ENCODE data around the gene RTP2. TPM values are rescaled to one million over a fixed set of nuclear protein-coding genes. Genes with fewer than 3 reads are reported as not detected.

The RTP2 gene
- total and polyA plus RNA-seq, 10 of the 15 experiments (the other 5 are each of a cell fraction or from before 2014, with no cell fraction given): not detected

DNA sequence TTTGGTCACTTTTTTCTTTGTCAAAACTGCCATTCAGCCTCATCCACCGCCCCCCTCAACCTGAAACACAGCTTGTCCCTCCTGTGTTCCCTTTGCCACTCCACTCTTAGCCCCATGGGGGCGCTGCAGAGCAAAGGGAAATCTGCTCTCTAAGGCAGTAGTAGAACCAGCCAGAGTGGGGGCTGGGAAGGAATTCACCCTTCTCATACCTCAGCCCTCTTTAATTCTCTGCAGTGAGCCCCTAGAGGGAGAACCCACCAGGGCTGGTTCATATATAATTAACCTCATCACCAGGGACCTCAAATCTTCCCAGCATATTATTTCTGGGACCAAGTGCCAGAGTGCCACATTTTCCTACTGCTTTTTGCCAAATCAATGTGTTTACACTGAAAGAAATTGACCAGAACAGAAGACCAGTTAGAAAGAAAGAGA, 45.7 kb upstream of the RTP2 start (continued):
- TF ChIP-seq RELA (IDR thresholded peaks at IDR 0.05; ENCODE audit: borderline replicate concordance, partially characterized antibody): no peak
- no peak for TF ChIP-seq KDM1A (IDR thresholded peaks at IDR 0.05; ENCODE audit: borderline replicate concordance)
- TF ChIP-seq, protein P1, sequence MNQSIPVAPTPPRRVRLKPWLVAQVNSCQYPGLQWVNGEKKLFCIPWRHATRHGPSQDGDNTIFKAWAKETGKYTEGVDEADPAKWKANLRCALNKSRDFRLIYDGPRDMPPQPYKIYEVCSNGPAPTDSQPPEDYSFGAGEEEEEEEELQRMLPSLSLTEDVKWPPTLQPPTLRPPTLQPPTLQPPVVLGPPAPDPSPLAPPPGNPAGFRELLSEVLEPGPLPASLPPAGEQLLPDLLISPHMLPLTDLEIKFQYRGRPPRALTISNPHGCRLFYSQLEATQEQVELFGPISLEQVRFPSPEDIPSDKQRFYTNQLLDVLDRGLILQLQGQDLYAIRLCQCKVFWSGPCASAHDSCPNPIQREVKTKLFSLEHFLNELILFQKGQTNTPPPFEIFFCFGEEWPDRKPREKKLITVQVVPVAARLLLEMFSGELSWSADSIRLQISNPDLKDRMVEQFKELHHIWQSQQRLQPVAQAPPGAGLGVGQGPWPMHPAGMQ (IDR thresholded peaks at IDR 0.05; ENCODE audit: borderline replicate concordance): no peak
- no peak for TF ChIP-seq MTA3 (IDR thresholded peaks at IDR 0.05; ENCODE audit: borderline replicate concordance, low read length)
- no peak for TF ChIP-seq JUND (IDR thresholded peaks at IDR 0.05; ENCODE audit: low read depth, low read length)
- no peak for TF ChIP-seq BCL11A (IDR thresholded peaks at IDR 0.05; ENCODE audit: low read depth, low read length)
- TF ChIP-seq, protein P2, sequence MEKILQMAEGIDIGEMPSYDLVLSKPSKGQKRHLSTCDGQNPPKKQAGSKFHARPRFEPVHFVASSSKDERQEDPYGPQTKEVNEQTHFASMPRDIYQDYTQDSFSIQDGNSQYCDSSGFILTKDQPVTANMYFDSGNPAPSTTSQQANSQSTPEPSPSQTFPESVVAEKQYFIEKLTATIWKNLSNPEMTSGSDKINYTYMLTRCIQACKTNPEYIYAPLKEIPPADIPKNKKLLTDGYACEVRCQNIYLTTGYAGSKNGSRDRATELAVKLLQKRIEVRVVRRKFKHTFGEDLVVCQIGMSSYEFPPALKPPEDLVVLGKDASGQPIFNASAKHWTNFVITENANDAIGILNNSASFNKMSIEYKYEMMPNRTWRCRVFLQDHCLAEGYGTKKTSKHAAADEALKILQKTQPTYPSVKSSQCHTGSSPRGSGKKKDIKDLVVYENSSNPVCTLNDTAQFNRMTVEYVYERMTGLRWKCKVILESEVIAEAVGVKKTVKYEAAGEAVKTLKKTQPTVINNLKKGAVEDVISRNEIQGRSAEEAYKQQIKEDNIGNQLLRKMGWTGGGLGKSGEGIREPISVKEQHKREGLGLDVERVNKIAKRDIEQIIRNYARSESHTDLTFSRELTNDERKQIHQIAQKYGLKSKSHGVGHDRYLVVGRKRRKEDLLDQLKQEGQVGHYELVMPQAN (conservative IDR thresholded peaks at IDR 0.05): no peak
- TF ChIP-seq, protein P3, sequence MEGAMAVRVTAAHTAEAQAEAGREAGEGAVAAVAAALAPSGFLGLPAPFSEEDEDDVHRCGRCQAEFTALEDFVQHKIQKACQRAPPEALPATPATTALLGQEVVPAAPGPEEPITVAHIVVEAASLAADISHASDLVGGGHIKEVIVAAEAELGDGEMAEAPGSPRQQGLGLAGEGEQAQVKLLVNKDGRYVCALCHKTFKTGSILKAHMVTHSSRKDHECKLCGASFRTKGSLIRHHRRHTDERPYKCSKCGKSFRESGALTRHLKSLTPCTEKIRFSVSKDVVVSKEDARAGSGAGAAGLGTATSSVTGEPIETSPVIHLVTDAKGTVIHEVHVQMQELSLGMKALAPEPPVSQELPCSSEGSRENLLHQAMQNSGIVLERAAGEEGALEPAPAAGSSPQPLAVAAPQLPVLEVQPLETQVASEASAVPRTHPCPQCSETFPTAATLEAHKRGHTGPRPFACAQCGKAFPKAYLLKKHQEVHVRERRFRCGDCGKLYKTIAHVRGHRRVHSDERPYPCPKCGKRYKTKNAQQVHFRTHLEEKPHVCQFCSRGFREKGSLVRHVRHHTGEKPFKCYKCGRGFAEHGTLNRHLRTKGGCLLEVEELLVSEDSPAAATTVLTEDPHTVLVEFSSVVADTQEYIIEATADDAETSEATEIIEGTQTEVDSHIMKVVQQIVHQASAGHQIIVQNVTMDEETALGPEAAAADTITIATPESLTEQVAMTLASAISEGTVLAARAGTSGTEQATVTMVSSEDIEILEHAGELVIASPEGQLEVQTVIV (IDR thresholded peaks at IDR 0.05; ENCODE audit: borderline replicate concordance, partially characterized antibody): no peak
- TF ChIP-seq, protein P4, sequence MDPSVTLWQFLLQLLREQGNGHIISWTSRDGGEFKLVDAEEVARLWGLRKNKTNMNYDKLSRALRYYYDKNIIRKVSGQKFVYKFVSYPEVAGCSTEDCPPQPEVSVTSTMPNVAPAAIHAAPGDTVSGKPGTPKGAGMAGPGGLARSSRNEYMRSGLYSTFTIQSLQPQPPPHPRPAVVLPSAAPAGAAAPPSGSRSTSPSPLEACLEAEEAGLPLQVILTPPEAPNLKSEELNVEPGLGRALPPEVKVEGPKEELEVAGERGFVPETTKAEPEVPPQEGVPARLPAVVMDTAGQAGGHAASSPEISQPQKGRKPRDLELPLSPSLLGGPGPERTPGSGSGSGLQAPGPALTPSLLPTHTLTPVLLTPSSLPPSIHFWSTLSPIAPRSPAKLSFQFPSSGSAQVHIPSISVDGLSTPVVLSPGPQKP (IDR thresholded peaks at IDR 0.05; ENCODE audit: low read depth, low read length): no peak
- no peak for TF ChIP-seq SUPT20H (IDR thresholded peaks at IDR 0.05; ENCODE audit: borderline replicate concordance, control insufficient read depth, low read depth, low read length)
- no peak for TF ChIP-seq TCF7 (IDR thresholded peaks at IDR 0.05; ENCODE audit: borderline replicate concordance)
- TF ChIP-seq ASH2L (IDR thresholded peaks at IDR 0.05; ENCODE audit: borderline replicate concordance, low read depth): no peak
- 0 out of 2 replicates have a peak, but pooled peaks have one; percentile 55 for TF ChIP-seq GATAD2B (conservative IDR thresholded peaks at IDR 0.05; ENCODE audit: low read depth)
- no peak; the same call in 1 of the 2 replicates for TF ChIP-seq FOXK2 (IDR thresholded peaks at IDR 0.05)
- TF ChIP-seq RBBP5 (conservative IDR thresholded peaks at IDR 0.05): no peak
- no peak for TF ChIP-seq YBX1 (IDR thresholded peaks at IDR 0.05)
- TF ChIP-seq SREBF2 (IDR thresholded peaks at IDR 0.05; ENCODE audit: low read length): no peak
- no peak for TF ChIP-seq TARDBP (IDR thresholded peaks at IDR 0.05; ENCODE audit: borderline replicate concordance)
- peak; percentile 83 for TF ChIP-seq EED (IDR thresholded peaks at IDR 0.05; ENCODE audit: low read depth)

Data from GM12878 (cell line).